Fibroblast of mammary gland (primary cell): ENCODE data around the gene ANXA3.
A peak's percentile ranks its signal among the peaks of the same experiment; 100 is the strongest.

Experiments
- DNase-seq: peaks from one replicate; pipeline ENCODE4 v3.0.0-alpha.2; 2010; ENCODE audit warnings: low read depth
- H3K4me3 ChIP-seq: 2 replicates; pipeline ENCODE4 v1.5.1; 2011; ENCODE audit warnings: low read depth, mild to moderate bottlenecking, low read length, moderate library complexity; ENCODE audit not compliant: control insufficient read depth
- TF ChIP-seq, protein P1 (sequence below): conservative IDR thresholded peaks from 2 replicates; pipeline ENCODE4 v1.5.1; 2011; ENCODE audit warnings: low read depth, low read length, inconsistent platforms; ENCODE audit not compliant: control insufficient read depth, insufficient read depth

Gene ANXA3

GRCh38 chr4:78562687-78563086, 11.1 kb downstream of the ANXA3 start:
- DNase-seq: no peak
- no peak overlapping the region for H3K4me3 ChIP-seq
- TF ChIP-seq, protein P1, sequence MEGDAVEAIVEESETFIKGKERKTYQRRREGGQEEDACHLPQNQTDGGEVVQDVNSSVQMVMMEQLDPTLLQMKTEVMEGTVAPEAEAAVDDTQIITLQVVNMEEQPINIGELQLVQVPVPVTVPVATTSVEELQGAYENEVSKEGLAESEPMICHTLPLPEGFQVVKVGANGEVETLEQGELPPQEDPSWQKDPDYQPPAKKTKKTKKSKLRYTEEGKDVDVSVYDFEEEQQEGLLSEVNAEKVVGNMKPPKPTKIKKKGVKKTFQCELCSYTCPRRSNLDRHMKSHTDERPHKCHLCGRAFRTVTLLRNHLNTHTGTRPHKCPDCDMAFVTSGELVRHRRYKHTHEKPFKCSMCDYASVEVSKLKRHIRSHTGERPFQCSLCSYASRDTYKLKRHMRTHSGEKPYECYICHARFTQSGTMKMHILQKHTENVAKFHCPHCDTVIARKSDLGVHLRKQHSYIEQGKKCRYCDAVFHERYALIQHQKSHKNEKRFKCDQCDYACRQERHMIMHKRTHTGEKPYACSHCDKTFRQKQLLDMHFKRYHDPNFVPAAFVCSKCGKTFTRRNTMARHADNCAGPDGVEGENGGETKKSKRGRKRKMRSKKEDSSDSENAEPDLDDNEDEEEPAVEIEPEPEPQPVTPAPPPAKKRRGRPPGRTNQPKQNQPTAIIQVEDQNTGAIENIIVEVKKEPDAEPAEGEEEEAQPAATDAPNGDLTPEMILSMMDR: no peak

DNA sequence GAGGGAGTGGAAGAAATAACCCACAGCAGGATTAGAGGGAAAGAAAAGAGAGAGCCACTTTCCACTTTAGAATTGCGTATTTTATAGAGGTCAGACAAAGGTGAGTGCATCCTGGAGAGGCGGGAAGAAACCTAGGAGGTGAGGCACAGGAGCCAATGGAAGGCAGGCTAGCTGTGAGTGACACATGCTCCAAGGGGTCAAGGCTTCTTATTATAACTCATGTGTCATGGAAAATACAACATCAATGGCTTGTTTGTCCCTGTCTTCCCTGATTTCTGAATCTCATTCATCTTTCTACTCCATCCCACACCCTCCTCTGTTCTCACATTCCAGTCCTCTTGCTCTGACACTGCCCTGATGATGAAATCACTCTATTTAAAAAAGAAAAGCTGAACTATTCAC, 14.4 kb downstream of the ANXA3 start:
- peak; percentile 62 for DNase-seq
- TF ChIP-seq, protein P1: no peak
- H3K4me3 ChIP-seq: no peak overlapping the region

DNA sequence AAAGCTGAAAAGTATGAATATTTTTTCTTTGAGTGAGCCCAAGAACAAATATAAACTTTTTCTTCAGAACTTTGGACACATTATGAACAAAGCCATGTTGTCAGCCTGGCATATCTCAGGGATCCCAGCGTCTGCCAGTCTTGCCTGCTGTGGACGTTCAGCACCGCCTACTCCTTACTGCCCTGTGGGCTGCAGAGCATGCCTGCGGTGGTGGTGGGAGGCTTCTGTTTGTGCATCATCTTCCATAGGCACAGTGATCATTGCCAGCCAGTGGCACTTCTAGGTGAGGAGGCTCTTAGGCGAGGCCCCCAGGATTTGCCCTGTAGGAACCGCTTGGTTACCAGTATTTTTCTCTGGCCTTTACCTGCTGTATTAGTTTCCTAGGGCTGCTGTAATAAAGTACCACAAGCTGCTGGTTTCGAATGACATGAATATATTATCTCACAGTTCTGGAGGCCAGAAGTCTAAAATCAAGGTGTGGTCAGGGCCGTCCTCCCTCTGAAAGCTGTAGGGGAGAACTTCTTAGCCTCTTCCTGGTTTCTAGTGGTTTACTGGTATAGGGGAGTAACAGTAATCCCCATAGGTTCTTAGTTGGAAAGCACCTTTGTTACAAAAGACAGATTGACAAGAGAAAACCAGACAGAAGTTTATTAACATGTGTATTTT, 15.4 kb downstream of the ANXA3 start:
- H3K4me3 ChIP-seq: no peak overlapping the region
- no peak for DNase-seq
- TF ChIP-seq, protein P1: no peak

GRCh38 chr4:78567500-78568060, 16.0 kb downstream of the ANXA3 start:
- TF ChIP-seq, protein P1: no peak

DNA sequence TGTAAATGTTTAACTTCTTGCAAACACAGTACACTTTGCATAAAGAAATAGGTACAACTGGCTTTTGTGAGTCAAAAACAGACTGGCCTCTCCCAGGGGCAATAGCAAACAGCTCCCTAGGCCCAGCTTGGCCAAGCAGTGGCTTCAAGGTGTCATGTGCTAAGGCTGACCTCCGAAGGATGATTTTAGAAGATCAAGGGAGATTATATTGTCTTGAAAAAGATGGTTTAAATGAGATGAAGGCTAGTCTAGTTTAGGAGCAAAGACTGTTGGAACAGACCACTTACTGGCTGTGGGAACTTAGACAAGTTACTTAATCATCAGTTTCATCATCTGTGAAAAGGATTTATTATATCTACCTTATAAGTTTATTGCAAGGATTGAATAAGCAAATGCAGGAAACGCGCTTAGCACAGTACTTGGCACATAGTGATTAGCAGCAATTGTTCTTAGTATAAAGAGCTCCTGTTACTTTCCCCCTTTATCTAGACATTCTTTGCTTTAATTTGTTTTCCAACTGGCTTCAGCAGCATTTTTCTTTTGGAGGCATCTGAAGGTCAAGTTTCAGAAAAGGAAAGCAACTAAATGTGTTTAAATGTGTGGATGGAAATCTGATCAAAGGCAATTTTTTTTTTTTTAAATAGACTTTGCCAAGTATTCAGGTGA, 17.2 kb downstream of the ANXA3 start:
- no peak overlapping the region for H3K4me3 ChIP-seq
- peak; percentile 28 for DNase-seq
- TF ChIP-seq, protein P1: no peak

More at GRCh38 chr4:78567500-78568060, 16.0 kb downstream of the ANXA3 start:
- no peak overlapping the region for H3K4me3 ChIP-seq
- DNase-seq: no peak

- DNase-seq: peak; percentile 77
- TF ChIP-seq, protein P1: no peak
- no peak overlapping the region for H3K4me3 ChIP-seq
Observed at GRCh38 chr4:78569306-78569821, 17.8 kb downstream of the ANXA3 start.
